H1 (cell line): Measurements from ENCODE around the gene MTMR6.

Source experiments
- CTCF ChIP-seq, 3 experiments: IDR thresholded peaks; 1 replicate in 2 of 3; 2 replicates in 1 of 3; pipeline versions ENCODE4 v1.5.1 to v1.6.1; 2011; ENCODE audit warnings: low read length in 3 of 3, mild to moderate bottlenecking in 3 of 3, inconsistent platforms in 2 of 3, low read depth in 1 of 3, moderate library complexity in 1 of 3; ENCODE audit not compliant: insufficient read depth in 1 of 3; ENCODE audit errors: control extremely low read depth in 1 of 3
- EGR1 ChIP-seq: IDR thresholded peaks from 2 replicates; pipeline ENCODE4 v1.6.1; 2011; ENCODE audit warnings: low read depth, low read length, borderline replicate concordance
- FOSL1 ChIP-seq: IDR thresholded peaks from 2 replicates; pipeline ENCODE4 v1.6.1; 2011; ENCODE audit warnings: mild to moderate bottlenecking, low read depth, low read length, moderate library complexity; ENCODE audit not compliant: insufficient read depth
- POLR2A ChIP-seq, 2 experiments: IDR thresholded peaks; 1 replicate in 1 of 2; 2 replicates in 1 of 2; pipeline ENCODE4 v1.6.1; 2011; ENCODE audit warnings: low read depth in 2 of 2, low read length in 2 of 2, mild to moderate bottlenecking in 2 of 2; ENCODE audit errors: control extremely low read depth in 1 of 2
- POLR2AphosphoS5 ChIP-seq: IDR thresholded peaks from 2 replicates; pipeline ENCODE4 v1.6.1; 2011; ENCODE audit warnings: low read depth, low read length
- POU5F1 ChIP-seq: IDR thresholded peaks from 2 replicates; pipeline ENCODE4 v1.6.1; 2011; ENCODE audit warnings: low read depth, mild to moderate bottlenecking, low read length, moderate library complexity
- TAF1 ChIP-seq: IDR thresholded peaks from 2 replicates; pipeline ENCODE4 v1.6.1; 2011; ENCODE audit warnings: mild to moderate bottlenecking, low read depth, low read length
- USF2 ChIP-seq: IDR thresholded peaks from 2 replicates; pipeline ENCODE4 v1.6.1; 2011; ENCODE audit warnings: low read length, improper control_type of control experiment

- peak in 2 of 3 experiments; percentile 12 to 23; a peak in 2 of 4 replicates for TF ChIP-seq CTCF (IDR thresholded peaks at IDR 0.05; ENCODE audit: control extremely low read depth in 1 of 3, insufficient read depth in 1 of 3, low read depth in 1 of 3, low read length in 3 of 3)
- TF ChIP-seq POLR2AphosphoS5: no peak
- TF ChIP-seq EGR1: no peak
- no peak for TF ChIP-seq POLR2A (IDR thresholded peaks at IDR 0.05; ENCODE audit: control extremely low read depth in 1 of 2, low read depth in 2 of 2, low read length in 2 of 2)
- no peak for TF ChIP-seq USF2
- TF ChIP-seq FOSL1: no peak
- no peak for TF ChIP-seq POU5F1
- TF ChIP-seq TAF1: no peak
Observed at GRCh38 chr13:25214491-25215252, 72.6 kb downstream of the MTMR6 start.
